ENCODE results near the gene ANO10. TPM values are rescaled to one million over a fixed set of nuclear protein-coding genes. Genes with fewer than 3 reads are reported as not detected.

The ANO10 gene
- total RNA-seq, 3 donors from 2014 or later: 3.1 to 4.8 (median 4.7) TPM

DNA sequence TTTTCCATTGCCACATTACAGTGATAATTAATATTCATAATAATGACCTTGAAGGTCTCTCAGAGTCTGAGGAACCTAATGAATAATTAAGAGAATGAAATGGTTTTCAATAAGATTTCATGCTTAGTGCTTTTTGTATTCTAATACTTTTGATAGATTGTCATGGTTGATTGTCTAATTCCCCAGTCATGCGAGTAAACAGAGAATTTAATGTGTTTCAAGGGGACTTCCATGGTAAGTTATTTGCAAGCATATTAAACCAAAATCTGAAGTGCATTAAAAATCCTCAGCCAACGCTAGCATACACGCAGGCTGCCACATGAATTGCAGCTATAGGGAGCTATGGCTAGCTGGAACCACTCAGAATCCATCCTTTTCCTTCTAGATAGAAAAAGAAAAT is 18.9 kb upstream of the ANO10 start:
- H3K36me3 Mint-ChIP-seq (ENCODE audit: insufficient read depth): no peaks in the 10 kb centered on the region
- no peak for DNase-seq
- no peaks in the 10 kb centered on the region for H3K9me3 Mint-ChIP-seq
- H3K4me3 Mint-ChIP-seq: no peak overlapping the region
- peaks cover 3% of the 10 kb centered on the region for H3K4me1 Mint-ChIP-seq (ENCODE audit: low read depth)
- peaks cover 4% of the 10 kb centered on the region for H3K27me3 Mint-ChIP-seq (ENCODE audit: low read depth)
- no peak for ATAC-seq

DNA sequence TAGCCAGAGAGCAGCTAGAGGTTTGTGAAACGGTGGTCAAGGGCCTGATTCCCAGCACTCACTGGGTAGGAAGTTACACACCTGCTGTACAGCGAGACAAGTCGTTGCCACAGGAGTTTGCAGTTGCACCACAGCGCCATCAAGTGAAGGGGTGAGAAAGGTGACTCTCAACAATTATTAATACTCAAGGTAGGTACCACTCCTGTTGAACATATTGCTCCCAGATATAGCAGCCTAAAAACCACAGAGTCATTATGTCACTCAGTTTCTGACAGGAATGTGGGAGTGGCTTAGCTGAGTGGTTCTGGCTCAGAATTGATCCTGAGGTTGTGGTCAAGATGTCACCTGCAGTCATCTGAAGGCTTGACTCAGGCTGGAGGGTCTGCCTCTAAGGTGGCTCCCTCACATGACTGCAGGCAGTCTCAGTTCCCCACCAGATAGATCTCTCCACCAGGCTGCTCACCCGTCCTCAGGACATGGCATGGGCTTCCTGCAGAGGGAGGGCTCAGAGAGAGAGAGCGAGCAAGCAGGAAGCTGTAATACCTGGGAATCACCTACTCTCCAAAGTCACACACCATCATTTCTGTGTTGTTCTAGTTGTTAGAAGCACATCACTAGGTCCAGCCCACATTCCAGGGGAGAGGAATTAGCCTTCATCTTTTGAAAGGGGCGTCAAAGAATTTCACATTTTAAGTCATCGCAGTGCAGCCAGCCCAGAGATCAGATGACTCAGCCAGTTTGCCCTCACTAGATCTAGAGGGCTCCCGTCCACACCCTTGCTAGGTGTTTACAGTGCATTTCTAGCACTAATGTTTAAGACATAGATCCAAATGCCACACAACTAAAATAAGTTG is 17.0 kb upstream of the ANO10 start:
- peak; percentile 17 for DNase-seq
- H3K4me1 Mint-ChIP-seq (ENCODE audit: low read depth): peaks cover 3% of the 10 kb centered on the region

DNA sequence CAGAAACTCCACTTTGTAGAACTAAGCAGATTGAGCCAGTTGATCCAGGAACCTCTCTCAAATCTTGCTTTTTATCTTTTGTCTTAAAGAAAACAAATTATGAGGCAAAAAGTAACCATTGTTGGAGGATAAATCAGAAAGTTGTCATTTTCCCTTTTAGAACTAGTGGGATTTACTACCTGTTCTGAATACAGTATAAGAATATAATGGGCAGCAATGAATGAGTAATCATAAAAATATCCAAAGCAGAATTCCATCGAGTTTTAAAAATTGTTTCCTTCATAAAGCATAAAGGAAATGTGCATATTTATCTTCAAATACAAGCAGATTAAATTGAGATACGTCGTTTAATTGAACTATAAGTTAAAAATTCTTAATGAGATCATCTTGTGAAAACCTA is 15.9 kb upstream of the ANO10 start:
- ATAC-seq (no peak), DNase-seq (no peak)
- H3K4me1 Mint-ChIP-seq (ENCODE audit: low read depth): peaks cover 3% of the 10 kb centered on the region
- no peaks in the 10 kb centered on the region for H3K9me3 Mint-ChIP-seq
- H3K4me3 Mint-ChIP-seq: no peak overlapping the region
- H3K27me3 Mint-ChIP-seq (ENCODE audit: low read depth): no peaks in the 10 kb centered on the region
- no peaks in the 10 kb centered on the region for H3K36me3 Mint-ChIP-seq (ENCODE audit: insufficient read depth)

More for the DNA sequence above, 17.0 kb upstream of the ANO10 start:
- H3K4me3 Mint-ChIP-seq: no peak overlapping the region
- peak; percentile 40 to 50 for ATAC-seq
- H3K36me3 Mint-ChIP-seq (ENCODE audit: insufficient read depth): no peaks in the 10 kb centered on the region
- H3K9me3 Mint-ChIP-seq: no peaks in the 10 kb centered on the region
- H3K27me3 Mint-ChIP-seq (ENCODE audit: low read depth): no peaks in the 10 kb centered on the region

DNA sequence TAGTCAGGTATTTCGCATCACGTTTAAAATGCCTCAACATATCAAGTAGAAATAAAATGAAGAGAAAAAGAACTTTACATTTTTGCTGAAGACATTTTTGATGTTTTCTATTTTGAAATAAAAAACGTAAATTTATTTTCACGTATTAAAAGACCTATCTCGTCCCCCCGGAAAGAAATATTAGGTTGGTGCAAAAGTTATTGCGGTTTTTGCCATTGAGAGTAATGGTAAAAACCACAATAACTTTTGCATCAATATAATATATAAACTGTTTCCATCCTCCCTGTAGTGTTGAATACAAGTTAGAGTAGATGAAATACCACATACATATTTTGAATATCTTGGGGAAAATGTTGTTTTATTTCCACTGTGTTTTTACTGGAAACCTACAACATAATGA is 11.2 kb upstream of the ANO10 start:
- no peak overlapping the region for H3K4me3 Mint-ChIP-seq
- no peak for DNase-seq
- ATAC-seq: no peak
- H3K36me3 Mint-ChIP-seq (ENCODE audit: insufficient read depth): peaks cover 2% of the 10 kb centered on the region
- peaks cover 6% of the 10 kb centered on the region for H3K9me3 Mint-ChIP-seq
- H3K4me1 Mint-ChIP-seq (ENCODE audit: low read depth): peaks cover 7% of the 10 kb centered on the region
- no peaks in the 10 kb centered on the region for H3K27me3 Mint-ChIP-seq (ENCODE audit: low read depth)

DNA sequence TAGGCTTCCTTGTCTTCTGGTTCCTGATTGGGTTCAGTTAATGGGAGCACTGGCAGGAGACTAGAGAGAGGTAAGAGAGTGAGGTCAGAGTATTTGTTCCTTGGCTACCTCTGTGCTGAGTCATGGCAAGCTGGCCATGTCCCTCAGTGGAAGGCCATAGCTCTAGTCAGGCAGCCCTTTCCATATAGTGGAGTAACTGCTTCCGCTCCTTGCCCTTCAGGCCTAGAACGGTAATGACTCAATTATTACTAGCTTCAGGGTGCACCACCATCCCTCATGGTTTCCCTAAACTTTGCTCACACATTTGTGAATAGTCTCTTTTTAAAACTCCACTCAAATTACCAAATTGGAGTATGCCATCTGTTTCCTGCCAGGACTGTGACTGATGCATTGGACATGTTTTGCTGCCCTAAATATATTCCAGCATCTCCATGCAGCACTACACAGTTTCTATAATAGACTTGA is 10.5 kb upstream of the ANO10 start:
- DNase-seq: no peak
- peaks cover 7% of the 10 kb centered on the region for H3K4me1 Mint-ChIP-seq (ENCODE audit: low read depth)
- peaks cover 6% of the 10 kb centered on the region for H3K9me3 Mint-ChIP-seq
- no peak for ATAC-seq
- no peak overlapping the region for H3K4me3 Mint-ChIP-seq
- no peaks in the 10 kb centered on the region for H3K27me3 Mint-ChIP-seq (ENCODE audit: low read depth)
- H3K36me3 Mint-ChIP-seq (ENCODE audit: insufficient read depth): peaks cover 2% of the 10 kb centered on the region

DNA sequence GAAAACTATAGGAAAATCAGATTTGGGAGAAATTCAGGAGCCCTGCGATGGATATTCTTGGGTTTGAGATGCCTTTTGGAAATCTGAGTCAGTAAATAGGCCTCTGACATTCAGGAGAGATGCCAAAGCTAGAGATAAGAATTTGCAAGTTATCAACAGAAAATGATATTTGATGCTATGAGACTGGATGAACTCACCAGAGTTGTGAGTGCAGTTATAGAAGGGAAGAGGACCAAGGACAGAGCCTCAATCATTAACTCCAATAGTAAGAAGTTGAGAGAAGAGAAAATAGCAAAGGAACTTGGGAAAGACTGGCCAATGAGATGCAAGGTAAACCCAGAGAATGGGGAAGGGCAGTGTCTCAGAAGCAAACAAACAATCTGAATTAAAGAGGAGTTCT is 7.9 kb upstream of the ANO10 start:
- H3K4me1 Mint-ChIP-seq (ENCODE audit: low read depth): peaks cover 14% of the 10 kb centered on the region
- H3K36me3 Mint-ChIP-seq (ENCODE audit: insufficient read depth): peaks cover 2% of the 10 kb centered on the region
- no peak for ATAC-seq
- no peaks in the 10 kb centered on the region for H3K27me3 Mint-ChIP-seq (ENCODE audit: low read depth)
- no peak for DNase-seq
- H3K9me3 Mint-ChIP-seq: peaks cover 6% of the 10 kb centered on the region
- H3K4me3 Mint-ChIP-seq: no peak overlapping the region

DNA sequence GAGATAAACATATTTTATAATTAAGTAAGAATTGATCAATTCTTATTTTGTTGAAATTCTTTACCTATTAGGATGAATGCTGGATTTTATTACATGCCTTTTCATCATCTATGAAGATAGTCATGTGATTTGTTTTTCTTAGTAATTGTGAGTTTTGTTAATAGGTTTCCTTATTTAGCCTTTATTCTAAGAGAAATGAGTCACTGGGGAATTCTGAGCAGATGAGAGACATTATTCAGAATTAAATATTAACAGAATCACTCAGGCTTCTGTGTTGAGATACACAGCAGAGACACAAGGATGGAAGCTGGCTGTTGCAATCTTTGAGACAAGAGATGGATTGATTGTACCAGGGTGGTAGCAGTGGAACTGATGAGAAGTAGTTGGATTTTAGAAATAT is 7.4 kb upstream of the ANO10 start:
- ATAC-seq: peak in 1 of 2 donors; percentile 46
- peaks cover 2% of the 10 kb centered on the region for H3K36me3 Mint-ChIP-seq (ENCODE audit: insufficient read depth)
- H3K4me3 Mint-ChIP-seq: peak overlapping the region; percentile 43
- H3K4me1 Mint-ChIP-seq (ENCODE audit: low read depth): peaks cover 14% of the 10 kb centered on the region
- peaks cover 6% of the 10 kb centered on the region for H3K9me3 Mint-ChIP-seq
- DNase-seq: no peak
- no peaks in the 10 kb centered on the region for H3K27me3 Mint-ChIP-seq (ENCODE audit: low read depth)

DNA sequence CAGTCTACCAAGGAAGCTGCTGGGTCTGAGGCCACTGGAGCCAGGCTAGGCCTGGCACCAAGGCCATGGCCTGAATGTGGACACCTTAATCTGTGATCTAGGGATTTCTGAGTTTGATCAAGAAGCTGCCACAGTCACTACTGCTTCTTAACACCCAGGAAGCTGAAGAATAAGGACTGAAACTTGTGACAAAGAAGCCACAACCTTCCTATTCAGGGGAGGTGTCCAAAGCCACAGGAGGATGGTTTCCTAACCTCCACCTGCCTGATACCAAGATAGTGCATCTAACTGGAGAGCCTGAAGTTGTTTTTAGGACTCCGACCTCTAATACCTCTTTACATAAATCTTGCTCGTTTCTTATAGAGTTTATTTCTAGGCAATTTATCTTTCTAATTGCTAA is 5.5 kb upstream of the ANO10 start:
- no peak overlapping the region for H3K4me3 Mint-ChIP-seq
- H3K4me1 Mint-ChIP-seq (ENCODE audit: low read depth): peaks cover 18% of the 10 kb centered on the region
- peaks cover 2% of the 10 kb centered on the region for H3K36me3 Mint-ChIP-seq (ENCODE audit: insufficient read depth)
- H3K9me3 Mint-ChIP-seq: peaks cover 6% of the 10 kb centered on the region
- no peaks in the 10 kb centered on the region for H3K27me3 Mint-ChIP-seq (ENCODE audit: low read depth)
- ATAC-seq: peak; percentile 63 to 85
- no peak for DNase-seq

DNA sequence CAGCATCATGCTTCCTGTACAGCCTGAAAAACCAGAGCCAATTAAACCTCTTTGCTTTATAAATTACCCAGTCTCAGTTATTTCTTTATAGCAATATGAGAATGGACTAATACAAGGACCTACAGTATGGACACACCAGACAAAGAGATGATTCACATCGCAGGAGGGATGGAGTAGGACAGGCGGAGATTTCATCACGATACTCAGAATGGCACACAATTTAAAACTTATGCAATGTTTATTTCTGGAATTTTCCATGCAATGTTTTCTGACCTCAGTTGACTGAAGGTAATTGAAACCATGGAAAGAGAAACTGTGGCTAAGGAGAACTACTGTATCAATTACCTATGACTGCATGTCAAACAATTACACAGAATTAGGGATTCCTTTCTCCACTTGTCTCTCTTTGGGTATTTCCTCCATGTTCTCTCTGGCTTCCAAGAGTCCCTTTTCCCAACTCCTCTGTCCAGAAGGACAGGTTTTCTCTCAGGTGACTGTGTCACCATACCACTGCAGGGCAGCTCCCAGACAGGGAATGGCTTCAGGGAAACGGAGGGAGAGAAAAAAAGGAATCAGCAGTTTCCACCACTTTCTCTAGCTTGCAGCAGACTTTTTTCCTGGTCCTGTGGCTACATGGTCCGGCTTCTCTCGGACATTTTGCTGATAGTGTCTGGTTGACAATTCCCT is 3.0 kb upstream of the ANO10 start:
- ATAC-seq: no peak
- no peak overlapping the region for H3K4me3 Mint-ChIP-seq
- H3K27me3 Mint-ChIP-seq (ENCODE audit: low read depth): no peaks in the 10 kb centered on the region
- H3K4me1 Mint-ChIP-seq (ENCODE audit: low read depth): peaks cover 22% of the 10 kb centered on the region
- no peak for DNase-seq
- peaks cover 2% of the 10 kb centered on the region for H3K36me3 Mint-ChIP-seq (ENCODE audit: insufficient read depth)
- H3K9me3 Mint-ChIP-seq: peaks cover 6% of the 10 kb centered on the region

DNA sequence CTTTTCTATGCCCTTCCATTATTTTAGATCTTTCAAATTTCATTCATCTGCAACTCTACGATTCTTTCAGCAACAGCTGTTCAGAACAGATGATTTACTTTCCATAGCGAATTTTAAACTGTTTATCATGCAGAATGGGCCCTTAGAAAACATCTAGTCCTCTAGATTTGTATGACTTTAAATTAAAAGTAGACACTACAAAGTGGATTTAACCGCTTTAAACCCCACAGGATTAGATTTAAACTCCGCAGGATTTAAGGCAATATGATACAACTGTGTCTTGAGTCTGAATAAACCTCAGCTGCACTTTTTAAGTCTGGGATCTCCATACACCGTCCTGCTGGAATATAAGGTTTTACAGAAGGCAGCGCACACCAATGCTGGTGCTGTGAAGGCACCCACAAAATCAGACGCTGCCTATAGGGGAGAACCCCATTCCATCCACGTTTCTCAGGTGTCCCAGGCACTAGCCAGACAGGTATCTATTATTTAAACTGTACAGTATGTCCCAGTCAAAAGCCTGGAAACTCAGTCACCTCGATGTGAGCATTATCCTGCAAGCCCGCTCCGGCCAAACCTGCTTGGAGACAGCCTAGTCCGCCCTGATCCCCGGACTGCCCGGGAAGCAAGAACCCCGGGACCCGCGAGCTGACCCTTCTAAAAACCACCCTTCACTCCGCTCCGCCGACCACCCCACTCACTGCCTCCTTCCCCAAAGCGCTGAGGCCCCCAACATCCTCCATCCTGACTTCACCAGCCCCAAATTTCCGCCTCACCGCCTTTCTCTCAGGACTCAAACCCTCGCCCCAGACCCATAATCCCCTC is 768 bp downstream of the ANO10 start:
- Mint-ChIP-seq H3K4me1 (ENCODE audit: low read depth) (peaks cover 10% of the 10 kb centered on the region), H3K4me3 (peak overlapping the region; percentile 88), H3K9me3 (no peaks in the 10 kb centered on the region), H3K36me3 (ENCODE audit: insufficient read depth) (no peaks in the 10 kb centered on the region), H3K27me3 (ENCODE audit: low read depth) (no peaks in the 10 kb centered on the region)
- peak; percentile 0 to 1 for ATAC-seq
- peak; percentile 7 for DNase-seq

DNA sequence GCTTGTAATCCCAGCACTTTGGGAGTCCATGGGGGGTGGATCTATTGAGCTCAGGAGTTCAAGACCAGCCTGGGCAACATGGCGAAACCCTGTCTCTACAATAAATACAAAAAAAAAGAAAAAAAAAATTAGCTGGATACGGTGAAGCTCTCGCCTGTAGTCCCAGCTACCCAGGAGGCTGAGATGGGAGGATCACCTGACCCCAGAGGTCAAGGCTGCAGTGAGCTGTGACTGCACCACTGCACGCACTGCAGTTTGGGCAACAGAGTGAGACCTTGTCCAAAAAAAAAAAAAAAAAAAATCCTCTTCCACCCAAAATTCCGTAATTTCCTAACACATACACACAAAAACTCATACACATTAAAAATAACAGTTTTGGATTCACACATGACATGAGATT is 2.2 kb downstream of the ANO10 start:
- no peak for ATAC-seq
- Mint-ChIP-seq H3K4me1 (ENCODE audit: low read depth) (peaks cover 10% of the 10 kb centered on the region), H3K36me3 (ENCODE audit: insufficient read depth) (no peaks in the 10 kb centered on the region), H3K4me3 (no peak overlapping the region), H3K27me3 (ENCODE audit: low read depth) (no peaks in the 10 kb centered on the region), H3K9me3 (no peaks in the 10 kb centered on the region)
- DNase-seq: no peak

DNA sequence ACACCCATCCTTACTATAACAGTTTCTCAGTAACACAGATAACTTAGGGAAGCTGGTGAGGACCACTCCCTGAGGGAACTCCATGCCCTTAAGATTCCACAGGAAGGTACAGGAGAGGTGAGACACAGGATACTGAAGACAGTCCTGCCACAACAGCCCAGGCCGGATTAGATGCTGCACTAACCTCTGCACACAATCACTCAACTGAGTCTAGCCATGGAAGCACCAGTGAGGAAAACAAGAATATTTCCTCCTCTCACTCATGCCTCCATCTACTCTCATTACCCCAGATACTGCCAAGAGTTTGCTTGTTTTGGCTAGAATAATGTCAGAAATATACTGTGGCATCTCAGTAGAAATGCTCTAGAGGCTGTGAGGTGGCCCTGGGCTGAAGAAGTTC is 3.7 kb downstream of the ANO10 start:
- Mint-ChIP-seq H3K4me3 (no peak overlapping the region), H3K36me3 (ENCODE audit: insufficient read depth) (no peaks in the 10 kb centered on the region), H3K27me3 (ENCODE audit: low read depth) (no peaks in the 10 kb centered on the region), H3K4me1 (ENCODE audit: low read depth) (peaks cover 10% of the 10 kb centered on the region), H3K9me3 (no peaks in the 10 kb centered on the region)
- ATAC-seq (no peak), DNase-seq (no peak)

DNA sequence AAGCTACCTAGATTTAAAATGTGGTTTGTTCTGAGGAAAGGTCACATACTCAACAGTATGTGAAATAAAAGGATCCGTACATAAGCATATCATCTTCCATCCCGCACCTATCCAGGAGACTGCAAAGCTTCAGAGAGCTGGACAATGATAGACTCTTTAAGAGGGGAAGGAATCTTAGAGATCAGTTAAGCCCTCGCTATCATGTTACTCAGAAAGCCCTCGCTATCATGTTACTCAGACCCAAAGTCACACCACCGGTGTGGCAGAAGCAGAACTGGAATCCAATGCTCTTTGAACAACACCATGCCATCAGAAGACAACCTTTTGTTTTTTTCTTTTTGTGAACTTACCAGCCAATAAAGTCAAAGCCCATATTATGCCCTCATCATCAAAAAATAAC is 5.8 kb downstream of the ANO10 start:
- H3K4me3 Mint-ChIP-seq: no peak overlapping the region
- no peaks in the 10 kb centered on the region for H3K27me3 Mint-ChIP-seq (ENCODE audit: low read depth)
- DNase-seq (no peak), ATAC-seq (no peak)
- H3K4me1 Mint-ChIP-seq (ENCODE audit: low read depth): peaks cover under 1% of the 10 kb centered on the region
- H3K9me3 Mint-ChIP-seq: no peaks in the 10 kb centered on the region
- no peaks in the 10 kb centered on the region for H3K36me3 Mint-ChIP-seq (ENCODE audit: insufficient read depth)

DNA sequence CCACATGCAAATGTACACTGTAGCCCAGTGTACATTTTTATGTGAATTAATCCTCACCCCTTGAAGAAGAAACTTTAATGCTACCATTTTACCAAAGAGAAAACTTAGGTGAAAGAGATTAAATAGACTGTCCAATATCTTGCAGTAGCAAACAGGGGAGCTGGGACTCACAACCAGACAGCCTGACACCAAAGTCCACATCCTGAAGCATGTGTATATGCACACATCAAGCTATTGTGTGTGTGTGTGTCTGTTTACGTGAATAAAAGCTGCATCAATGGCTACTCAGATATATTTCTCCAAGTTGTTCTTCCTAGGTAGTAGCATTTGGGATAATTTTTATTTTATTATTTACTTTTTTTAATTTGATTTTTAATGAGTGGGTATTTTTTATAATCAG is 6.7 kb downstream of the ANO10 start:
- DNase-seq (no peak), ATAC-seq (no peak)
- Mint-ChIP-seq H3K4me1 (ENCODE audit: low read depth) (no peaks in the 10 kb centered on the region), H3K36me3 (ENCODE audit: insufficient read depth) (no peaks in the 10 kb centered on the region), H3K9me3 (no peaks in the 10 kb centered on the region), H3K4me3 (no peak overlapping the region), H3K27me3 (ENCODE audit: low read depth) (no peaks in the 10 kb centered on the region)

All from activated T-cell treated with anti-CD3 and anti-CD28 coated beads, Interleukin-2, amount 50 U/mL, for 4 hours (primary cell).